SKM-1 (cell line): Measurements from ENCODE around the gene ZNF296.

ENCODE experiments used
- DNase-seq: peaks from one replicate; lab custom pipeline; 2025; ENCODE audit not compliant: unreplicated experiment; lab: John Stamatoyannopoulos, UW

ZNF296 gene

DNA sequence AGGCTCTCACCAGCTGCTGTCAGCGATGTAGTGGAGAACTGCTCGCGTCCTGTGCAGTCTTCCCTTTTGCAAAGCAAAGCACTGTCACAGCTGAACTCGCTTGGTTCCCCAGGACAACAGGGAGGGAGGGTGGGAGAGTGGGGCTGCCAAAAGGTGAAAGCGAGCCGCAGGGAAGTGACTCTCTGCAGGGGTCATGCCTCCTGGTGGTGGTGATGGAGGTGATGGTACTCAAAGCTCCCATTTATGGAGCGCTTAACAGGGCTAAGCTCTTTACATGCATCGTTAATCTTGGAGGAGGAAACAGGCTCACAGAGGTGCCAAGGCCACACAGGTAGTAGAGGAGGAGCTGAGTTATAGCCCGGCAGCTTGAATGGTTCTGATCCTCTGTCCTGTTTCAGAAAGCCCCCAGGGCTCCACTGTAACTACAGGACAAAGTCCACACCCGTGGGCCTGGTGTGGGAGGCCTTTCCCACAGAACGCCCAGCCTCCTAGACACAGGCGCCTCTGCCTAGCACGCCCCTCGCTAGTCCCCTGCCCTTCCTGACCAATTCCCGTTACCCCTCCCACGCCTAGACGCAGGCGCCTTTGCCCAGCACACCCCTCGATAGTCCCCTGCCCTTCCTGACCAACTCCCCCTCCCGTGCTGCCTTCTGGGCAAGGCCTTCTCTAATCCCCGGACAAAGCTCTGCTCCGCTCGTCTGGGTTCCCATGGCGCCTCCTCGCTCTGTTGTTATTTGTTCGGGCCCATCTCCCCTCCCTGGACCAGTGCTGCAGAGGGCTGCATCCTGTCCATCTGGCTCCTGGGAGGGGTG is 27.4 kb upstream of the ZNF296 start:
- no peak for DNase-seq

DNA sequence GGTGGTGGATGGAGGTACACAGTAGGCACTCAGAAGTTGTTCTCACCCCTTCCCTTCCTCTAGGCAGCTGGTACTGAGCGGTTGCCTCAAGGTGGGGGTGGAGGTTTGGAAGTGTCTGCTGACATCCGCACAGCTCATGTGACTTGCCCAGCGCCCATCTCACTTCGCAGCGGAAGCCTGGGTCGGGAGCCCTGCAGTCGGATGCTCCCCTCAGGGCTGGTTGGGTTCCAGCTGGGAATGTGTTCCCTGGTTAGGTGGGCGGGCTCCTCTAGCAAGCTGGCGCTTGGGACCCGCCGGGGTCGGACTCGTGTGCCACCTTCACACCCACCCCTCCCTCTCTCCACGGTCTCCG is 26.9 kb upstream of the ZNF296 start:
- DNase-seq, result no peak

DNA sequence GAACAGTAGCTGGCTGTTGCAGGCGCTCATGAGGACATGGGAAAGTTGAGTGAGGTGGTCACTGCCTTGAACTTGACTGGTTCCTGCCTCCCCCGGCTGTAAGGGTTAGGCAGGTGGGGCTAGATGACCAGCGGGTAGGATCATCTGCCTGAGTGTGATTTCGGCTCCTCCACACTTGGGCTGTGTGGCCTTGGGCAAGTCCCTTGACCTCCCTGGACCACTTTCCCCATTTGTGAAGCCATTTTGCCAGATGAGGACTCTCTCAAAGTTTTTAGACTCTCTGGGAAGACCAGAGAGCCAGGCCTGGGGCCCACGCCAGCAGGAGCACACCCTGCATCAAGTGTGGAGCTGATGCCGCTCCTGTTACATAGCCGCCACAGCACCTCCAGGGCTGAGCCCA is 26.2 kb upstream of the ZNF296 start:
- DNase-seq, result no peak

DNA sequence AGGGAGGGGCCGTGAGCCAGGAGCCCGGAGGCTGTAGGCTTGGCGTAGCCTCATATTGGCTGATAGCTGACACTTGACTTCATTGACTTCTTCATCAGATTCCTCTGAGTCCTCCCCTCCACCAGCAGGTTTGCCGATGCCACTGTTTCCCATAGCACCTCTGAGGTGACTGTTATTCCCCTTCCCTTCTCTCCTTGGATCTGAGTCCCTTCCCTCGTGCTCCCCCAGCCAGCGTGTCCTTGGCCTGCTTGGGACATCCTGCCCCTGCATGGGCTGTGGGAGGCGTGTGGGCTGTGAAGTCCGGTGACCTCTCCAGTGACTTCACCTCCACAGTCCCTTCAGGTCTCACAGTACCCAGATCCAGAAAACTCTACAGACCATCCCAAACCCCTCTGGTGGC is 25.5 kb upstream of the ZNF296 start:
- DNase-seq, result no peak

DNA sequence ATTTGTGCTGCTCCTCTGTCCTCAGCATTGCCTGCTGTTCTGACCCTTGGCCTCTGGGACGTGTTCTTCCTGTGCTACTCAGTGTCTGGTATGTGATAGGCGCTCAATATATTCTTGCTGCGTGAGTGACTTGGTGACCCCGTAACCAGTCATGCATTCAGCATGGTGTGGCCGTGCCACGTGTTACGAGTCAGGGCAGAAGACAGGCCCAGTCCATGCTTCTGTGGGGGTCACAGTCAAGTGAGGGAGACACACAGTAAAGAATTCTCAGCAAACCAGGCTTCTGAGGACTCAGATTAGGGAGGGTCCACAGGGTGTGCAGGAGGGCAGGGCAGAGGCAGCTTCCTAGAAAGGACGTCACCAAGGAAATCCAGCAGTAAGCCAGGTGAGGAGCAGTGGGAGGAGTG is 24.6 kb upstream of the ZNF296 start:
- DNase-seq, result no peak

DNA sequence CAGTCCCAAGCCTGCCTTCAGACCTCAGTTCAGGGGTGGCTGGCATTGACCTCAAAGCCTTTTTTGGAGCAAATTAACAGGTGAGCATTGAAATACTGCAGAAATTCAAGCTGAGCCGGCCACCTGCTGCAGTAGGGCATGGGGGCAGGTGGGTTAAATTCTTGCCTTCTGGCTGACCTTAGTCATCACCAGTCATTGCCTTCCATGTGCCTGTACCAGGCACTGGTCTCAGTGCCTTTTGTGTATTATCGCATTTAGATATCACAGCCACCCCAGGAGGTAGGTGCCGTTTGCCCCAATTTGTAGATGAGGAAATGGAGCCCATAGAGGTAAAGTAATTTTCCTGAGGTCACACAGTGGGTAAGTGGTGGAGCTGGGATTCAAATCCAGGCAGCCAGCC is 23.9 kb upstream of the ZNF296 start:
- DNase-seq, result no peak

DNA sequence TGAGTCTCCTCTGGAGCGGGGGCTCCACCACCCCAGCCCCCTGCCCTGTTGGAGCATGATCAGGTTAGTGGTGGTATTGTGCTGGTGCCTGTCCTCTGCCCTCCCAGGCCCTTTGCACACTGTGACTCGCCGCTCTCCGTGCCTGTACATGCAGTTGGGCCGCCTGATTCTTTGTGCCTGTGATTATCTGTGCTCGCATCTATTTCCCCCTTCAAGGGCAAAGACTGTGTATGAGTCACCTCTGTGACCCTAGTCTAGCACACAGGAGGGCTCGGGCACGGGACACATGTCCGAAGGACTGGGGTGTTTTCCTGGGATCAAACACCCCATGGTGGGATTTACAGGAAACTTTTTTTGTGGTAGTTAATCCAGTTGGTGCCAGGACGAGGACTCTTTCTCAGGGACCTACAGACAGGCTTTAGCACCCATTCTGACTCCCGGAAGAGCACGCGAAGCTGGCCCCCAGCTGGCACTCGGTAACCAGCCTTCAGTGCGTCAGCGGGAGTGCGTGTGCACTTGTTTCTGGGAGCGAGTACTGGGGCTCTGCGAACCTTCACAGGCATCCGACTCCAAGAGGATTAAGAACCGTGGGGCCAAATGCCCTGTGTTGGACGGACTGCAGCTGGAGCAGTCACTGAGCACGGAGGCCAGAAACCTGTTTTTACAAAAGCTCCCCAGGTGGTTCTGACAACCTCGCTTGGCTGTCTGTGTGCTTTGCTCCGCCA is 23.4 kb upstream of the ZNF296 start:
- DNase-seq, result no peak

DNA sequence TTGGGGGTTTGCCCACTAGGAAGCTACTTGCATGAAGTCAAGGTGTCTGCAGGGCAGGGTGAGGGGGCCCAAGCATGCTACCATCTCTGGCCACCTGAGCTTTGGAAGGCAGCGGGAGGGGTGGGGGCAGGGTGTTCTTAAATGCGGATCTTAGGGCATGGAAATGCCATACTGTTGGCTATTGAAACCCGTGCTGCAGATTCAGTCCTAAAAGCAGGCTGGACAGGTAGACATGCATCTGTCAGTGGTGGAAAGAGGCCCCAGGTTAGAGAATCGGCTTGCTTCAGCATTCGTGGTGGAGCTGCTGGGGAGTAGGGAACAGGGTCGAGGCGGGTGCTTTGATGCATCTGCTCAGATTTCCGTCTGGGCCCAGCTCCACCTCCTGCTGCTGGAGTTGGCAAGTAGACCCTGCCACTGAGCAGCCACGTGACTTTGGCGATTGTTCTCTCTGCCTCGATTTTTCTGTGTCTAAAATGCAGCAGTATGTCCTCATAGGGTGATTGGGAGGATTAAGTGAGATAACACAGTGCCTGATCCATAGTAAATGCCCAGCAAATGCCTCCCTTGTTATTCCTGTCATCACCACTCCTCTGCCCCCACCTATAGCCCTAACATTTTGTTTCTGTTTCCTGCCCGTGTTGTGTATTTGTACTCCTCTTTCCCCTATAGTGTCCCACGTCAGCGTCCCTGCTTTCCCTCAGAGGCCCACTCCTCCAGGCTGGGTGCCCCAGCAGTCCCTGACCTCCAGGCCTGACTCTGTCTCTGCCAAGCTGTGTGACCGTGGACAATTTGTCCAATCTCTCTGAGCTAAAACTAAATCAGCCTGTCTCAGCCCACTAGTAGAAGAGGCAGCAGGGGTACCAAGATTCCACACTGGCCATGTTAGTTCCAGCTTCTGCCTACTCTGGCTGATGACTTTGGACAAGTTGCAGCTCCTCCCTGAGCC is 22.5 kb upstream of the ZNF296 start:
- DNase-seq, result no peak

DNA sequence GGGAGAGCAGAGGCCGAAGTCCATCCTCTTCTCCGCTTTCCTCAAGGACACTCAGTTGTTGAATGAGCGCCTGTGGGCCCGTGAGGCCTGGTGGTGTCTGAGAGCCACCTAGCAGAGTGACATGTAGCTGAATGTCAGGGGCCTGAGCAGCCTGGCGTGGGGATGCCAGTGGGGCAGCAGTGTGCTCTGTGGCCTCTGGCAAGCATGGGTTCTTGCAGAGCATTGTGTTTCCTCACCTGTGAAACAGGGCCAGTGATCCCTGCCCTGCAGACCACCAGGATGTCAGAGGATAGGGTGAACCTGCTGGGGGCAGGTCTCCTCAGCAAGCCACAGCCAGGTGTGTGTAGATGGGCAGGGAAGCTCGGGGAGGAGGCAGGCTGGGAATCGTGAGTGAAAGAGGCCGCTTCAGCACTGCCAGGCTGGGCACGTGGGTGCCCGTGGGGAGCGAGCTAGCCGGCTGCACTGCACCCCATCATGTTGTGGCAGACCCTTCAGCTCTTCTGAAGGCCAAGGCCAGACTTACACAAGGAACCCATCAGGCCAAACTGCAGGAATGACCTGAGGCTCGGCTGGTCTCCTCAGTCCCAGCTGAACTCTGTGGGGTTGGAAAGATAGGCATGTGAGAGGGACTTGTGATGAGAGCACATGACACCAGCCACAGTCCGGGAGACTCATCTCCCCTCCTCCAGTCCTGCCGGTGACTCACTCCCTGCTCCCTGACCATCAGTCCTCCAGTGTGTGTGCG is 21.7 kb upstream of the ZNF296 start:
- no peak for DNase-seq

DNA sequence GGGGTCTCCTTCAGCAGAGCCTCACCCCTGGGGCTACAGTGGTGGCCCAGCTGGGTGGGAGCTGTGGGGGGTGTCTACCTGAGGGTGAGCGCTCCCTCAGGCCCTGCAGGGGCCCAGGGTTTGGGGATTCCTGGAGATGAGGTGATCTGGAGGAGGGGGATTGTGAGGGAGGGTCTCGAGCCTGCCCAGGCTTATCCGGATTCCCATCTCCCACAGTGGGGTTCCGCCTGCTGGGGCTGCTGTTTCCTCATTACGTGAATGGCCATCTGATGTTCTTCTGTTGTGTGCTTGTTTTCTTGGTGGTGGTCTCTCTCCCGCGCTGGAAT is 21.1 kb upstream of the ZNF296 start:
- no peak for DNase-seq

DNA sequence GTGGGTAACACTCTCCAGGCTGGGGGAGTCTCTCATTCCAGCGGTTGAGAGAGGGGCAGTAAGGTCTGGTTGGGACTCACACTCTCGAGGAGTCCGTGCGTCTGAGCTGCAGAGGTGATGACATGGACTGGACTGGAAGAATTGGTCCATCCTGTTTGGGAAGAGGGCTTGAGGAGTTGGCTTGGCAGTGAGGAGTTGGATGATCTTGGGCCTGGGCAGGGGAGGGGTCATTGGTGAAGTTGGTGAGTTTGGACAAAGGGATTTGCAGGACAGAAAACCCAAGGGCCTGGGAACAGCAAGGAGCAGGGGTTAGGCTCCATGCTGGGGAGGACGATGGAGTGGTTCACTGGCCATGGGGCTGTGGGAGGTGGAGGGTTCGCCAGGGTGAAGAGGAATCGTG is 20.4 kb upstream of the ZNF296 start:
- DNase-seq, result no peak

DNA sequence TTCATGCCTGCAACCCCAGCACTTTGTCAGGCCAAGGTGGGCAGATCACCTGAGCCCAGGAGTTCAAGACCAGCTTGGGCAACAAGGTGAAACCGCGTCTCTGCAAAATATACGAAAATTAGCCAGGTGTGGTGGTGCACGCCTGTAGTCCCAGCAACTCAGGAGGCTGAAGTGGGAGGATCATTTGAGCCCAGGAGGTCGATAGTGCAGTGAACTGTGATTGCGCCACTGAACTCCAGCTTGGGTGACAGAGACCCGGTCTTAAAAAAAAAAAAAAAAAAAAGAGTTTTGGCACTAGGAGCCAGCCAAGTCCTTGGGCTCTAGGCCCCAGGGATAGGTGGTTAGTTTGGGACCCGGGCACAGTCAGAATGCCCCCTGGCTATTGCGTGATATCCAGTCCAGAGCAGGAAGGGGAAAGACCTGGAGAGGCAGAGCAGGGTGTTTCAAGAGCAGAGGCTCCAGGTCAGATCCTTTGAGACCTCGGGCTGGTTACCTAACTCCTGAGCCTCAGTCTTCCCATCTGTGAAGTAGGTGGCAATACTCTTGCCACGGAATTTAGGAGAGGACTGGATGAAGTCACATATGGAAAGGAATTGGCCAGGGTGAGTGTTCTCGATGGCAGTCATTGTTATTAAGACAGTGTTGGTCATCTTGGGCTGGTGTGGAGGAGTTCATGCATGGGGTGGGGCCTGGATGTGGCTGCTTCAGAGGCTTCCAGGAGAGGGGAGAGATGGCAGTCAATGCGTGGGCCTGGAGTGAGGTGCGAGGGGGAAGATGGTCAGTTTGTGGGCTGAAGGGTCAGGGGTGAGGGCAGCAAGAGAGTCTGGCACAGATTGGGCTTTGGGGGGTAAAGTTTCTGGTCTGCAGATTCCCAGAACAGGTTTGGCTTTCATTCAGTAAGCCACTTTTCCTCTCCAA is 19.5 kb upstream of the ZNF296 start:
- no peak for DNase-seq

DNA sequence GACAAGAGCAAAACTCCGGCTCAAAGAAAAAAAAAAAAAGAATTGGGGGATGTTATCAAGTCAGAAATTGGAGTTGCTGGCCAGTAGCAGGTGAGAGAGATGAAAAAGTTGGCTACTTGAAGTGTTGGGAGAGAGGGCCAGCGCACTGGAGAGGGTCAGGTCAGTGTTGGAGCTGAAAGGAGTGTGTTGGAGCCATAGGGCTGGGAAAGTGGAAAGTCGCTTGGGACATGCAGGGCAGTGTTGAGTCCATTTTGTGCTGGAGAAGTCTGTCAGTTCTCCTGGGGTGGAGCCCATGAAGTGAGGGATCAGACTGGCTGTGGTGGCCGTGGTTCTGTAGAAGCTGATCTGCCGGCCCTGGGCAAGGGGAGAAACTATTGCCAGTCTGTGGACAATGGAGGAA is 18.4 kb upstream of the ZNF296 start:
- no peak for DNase-seq

DNA sequence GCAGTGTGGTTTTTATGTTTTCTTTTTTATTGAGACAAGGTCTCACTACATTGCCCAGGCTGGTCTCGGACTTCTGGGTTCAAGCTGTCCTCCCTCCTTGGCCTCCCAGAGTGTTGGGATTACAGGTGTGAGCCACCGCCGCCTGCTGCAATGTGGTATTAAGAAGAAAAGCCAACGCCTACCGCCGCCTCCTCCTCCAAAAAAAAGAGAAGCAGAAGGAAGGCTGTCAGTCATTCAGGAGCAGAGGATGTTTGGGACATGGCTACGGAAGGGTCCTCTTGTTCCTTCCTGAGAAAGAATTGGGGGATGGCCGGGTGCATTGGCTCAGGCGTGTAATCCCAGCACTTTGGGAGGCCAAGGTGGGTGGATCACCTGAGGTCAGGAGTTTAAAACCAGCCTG is 17.9 kb upstream of the ZNF296 start:
- no peak for DNase-seq

DNA sequence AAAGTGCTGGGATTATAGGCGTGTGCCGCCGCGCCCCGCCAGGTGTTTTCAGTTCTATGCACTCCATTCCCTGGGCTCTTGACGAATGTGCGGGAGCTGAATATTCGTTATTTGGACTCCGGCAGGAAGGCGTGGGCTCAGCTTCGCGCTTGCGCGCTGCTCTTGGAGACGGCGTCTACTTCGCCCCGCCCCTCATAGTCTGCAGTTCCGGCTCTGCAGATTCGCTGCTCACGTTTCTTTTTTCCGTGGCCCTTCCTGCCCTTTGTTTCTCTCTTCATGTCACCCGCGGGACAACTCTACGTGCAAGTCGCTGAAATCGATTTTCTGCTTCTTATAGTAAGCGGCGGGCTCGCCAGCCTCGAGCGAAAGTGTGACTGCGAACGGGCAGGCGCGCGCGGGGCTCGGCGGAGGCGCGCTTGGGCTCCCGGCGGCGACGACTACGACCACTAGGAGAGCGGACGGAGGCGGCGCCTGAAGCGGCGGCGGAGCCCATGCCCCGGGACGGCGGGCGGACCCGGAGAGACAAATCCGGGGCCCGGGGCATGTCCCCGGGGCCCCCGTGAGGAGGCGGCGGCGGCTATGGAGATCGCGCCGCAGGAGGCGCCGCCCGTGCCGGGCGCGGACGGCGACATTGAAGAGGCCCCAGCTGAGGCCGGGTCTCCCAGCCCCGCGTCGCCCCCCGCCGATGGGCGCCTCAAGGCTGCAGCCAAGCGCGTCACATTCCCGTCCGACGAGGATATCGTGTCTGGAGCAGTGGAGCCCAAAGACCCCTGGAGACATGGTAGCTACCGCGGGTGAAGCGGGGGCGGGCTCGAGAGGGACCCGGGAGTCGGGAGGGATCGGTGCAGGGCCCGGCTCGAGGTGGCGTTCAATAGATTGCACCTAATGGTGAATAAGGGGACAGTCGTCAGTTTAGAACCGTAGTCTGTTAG is 16.7 kb upstream of the ZNF296 start, which contains the start of gene PPP1R37:
Gene PPP1R37, plus strand, starts transcription at position 433 of the 932 bp plus-strand sequence. Its CDS starts 147 bp downstream, at position 580.
- DNase-seq, result peak; percentile 41

DNA sequence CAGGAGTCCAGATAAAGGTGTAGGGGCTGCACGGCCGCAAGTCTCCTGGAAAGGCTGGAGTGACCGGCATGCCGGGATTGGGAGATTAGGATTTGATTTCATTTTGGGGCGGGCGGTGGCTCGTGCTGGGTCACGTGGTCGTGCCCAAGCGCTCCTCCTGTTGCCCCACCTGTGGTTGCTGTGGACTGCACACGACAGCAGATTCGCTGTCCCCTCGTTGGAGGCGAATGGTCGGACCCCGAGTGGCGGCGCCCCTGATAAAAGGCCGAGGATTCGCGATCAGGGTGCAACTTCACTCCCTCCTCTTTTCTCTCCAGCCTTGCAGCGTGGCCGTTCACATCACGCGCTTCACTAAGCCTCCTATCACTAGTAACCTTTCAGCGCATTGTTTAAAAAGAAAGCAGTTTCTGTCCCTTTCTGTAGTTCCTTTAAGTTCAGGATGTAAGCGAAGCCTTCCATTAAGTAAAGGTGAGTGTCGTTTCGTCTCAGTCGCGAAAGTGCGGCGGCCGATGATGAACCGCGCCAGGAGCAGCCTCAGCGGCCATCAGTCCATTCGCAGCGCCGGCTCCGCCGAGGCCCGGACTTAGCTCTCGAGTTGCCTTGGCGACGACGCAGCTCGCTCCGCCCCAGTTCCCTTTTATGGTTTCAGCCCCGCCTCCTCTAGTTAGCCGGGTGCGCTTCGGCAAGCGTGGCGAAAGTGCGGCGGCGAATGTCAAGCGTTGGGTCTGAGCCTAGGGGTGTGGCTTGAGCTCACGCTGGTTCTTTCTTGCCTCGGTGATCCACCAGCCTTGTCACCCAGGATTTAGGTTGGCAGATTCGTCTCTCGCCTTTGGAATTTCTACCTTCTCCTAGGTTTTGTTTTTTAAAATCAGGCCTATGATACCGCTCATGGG is 15.0 kb upstream of the ZNF296 start:
- no peak for DNase-seq

DNA sequence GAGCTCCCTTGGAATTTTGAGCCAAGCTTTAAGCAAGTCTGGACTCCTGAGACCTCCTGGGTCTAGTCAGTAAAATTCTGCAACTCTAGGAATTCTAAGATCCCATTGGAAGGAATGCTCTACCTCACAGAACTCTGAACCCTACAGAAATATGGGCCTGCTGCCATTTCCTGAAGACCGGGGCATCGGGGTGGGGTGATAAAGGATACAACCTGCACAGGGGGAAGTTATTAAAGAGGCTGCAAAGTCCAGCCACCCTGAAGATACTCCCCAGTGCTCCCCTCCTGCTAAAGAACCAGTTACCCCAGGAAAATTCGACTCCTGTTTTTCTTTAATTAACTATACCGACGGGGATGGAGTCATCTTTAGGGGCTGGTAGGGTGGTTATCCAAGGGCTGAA is 14.3 kb upstream of the ZNF296 start:
- DNase-seq, result no peak

DNA sequence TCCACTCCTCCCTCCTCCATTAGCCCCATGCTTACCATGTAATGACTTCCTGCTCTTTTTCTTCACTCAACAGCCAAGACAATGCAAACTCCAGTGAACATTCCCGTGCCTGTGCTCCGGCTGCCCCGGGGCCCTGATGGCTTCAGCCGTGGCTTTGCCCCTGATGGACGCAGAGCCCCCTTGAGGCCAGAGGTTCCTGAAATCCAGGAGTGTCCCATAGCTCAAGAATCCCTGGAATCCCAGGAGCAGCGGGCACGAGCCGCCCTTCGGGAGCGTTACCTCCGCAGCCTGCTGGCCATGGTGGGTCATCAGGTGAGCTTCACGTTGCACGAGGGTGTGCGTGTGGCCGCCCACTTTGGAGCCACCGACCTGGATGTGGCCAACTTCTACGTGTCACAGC is 13.8 kb upstream of the ZNF296 start:
- DNase-seq, result no peak
